HG03469 (cell line): ENCODE measurements around the gene MYO7A.

Source experiments
- ATAC-seq: cut with Tn5 transposase; IDR thresholded peaks from one replicate; pipeline ENCODE4 v1.9.1; 2021; ENCODE audit warnings: mild to moderate bottlenecking, moderate library complexity, moderate number of reproducible peaks; ENCODE audit not compliant: unreplicated experiment

The MYO7A gene

DNA sequence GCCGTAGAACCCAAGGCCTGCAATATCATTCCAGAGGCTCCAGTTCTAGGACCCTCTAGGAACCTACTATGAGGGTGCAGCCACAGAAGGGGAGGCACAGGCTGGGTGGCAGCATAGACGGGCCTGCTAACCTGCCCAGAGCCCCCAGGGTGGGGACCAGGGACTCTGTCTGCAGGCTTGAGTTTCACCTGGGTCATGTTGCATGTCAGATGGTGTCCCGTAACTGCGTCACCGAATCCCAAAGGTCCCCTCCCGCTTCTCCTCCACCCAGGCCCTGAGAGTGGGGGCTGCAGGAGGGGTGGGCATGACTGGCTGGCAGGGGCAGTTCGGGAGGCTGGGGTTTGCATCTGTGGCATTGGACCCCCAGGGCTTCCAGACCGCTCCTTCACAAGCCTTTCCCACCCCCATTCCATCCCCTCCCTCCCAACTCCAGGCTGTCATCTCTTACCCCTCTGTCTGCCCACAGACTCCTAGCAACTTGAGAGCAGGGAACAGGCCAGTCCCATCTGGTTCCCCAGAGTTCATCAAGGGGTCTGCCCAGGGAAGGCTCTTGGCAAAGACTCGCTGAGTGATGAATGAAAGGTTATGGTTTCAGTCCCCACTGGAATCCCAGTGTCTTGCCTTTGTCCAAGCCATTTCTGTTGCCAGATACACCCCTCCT is 16.3 kb downstream of the MYO7A start:
- ATAC-seq, result no peak

DNA sequence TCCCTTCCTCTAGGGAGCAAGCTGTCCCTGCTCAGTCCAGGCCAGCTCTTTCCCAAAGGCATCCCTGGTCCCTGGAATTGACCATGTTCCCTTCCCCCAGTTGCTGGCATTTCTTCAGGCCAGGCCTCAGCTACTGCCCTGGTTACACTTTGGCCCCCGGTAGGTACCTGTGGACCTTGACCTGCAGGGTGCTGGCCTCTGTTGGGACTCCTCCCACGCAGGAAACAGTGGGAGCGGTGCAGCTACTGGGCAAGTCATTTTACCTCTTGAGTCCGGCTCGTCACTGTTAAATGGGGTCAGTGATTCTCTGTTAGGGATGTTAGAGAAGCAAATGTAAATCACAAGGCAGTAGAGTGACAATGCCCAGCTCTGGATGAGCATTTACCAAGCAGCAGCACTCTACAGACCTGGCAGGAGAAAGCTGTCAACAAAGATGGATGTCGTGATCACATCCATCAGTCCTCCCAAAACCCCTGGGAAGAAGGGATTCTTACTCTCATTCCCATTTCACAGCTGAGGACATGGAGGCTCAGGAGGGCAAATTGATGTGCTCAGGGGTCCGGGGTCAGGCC is 16.9 kb downstream of the MYO7A start:
- no peak for ATAC-seq

DNA sequence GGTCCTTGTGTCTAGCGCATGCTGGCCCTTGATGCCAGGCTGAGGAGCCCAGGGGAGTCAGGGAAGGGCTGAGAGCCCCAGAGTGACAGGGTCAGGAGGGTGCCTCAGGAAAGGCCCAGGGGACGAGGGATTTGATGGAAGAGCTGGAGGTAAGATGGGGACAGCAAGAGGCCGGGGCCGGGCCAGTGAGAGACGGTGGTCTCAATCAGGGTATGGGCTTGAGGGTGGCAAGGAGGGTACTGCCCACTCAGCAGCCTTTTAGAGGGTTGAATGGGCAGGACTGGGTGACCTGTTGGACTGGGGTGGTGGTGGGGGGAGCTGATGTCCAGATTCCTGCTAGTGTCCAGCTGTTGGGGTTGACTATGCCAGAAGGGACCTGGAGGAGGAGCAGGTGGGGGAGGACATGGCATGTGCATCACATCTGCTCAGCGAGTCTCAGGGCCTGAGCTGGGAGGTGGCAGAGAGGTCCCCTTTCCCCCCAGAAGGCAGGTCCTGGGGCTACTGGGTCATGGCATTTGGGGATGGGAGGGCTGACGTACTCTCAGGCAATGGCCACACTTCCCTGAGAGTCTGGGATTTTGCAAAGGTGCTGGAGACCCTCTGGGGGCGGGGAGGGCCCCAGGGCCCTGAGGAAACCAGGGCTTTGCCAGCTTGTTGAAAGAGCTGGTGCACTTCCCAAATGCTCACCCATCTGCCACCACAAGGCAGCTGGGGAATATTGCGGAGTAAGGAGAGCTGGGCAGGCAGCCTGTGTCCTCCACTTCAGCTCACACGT is 18.4 kb downstream of the MYO7A start:
- ATAC-seq, result no peak

GRCh38 chr11:77147036-77147315 is 18.9 kb downstream of the MYO7A start:
- ATAC-seq, result no peak

DNA sequence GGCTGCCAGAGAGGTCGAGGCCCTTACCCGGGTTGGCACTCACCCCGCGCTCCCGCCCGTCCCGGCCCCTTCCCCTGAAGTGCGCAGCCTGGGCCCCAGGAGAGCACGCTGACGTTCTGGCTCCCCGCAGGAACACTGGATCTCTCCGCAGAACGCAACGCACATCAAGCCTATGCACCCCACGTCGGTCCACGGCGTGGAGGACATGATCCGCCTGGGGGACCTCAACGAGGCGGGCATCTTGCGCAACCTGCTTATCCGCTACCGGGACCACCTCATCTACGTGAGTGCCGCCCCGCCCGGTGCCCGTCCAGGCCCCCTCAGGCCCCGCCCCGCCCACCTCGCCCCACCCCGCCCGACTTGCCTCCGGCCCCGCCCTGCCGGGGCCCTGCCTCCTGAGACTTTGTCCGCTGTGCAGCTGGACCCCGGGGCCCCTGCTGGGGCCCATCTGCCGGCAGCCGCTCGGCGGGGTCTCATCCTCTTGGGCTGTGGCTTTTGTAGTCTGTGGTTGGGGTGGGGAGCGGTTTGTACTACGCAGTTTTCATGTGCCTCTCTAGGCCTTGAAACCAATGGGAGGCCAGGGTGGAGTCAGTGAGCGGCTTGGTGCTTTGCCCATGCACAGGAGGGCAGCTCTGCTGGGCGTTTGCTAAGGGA is 19.7 kb downstream of the MYO7A start:
- ATAC-seq, result no peak

DNA sequence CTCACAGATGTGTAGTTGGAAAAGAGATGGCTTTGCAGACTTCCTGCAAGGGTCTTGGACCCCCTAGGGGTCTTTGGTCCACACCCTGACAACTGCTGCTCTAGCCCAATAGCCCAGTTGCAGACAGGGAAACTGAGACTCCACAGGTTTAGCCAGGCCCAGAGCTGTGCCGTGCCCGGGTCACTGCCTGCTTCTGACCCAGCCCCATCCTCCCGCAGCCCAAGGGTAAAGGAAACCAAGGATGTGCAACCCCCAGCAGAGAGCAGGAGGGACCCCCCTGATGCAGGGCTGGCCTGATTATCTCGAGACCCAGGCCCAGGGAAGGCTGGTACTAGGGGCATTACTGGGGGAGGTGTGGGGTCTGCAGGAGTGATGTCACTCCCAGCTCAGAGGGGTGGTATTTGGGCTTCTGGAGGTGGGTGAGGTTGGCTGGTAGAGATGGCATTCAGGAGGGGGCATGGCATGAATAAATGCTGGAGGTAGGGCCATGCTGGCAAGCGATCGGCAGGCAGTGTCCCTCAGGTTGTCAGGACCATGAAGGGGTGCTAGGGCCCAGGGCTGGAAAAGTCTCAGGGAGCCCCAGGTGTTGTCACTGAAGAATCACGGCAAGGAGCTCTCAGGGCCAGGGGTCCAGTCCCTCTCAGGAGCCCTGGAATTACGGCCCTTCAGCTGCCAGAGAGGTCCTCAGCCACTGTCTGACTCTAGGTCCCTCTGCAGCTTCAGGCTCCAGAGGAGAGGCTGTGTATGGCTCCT is 21.1 kb downstream of the MYO7A start:
- ATAC-seq, result no peak

- no peak for ATAC-seq
Measured at GRCh38 chr11:77149716-77150392, 21.8 kb downstream of the MYO7A start.

- ATAC-seq, result no peak
Measured at GRCh38 chr11:77150836-77151235, 22.8 kb downstream of the MYO7A start.

DNA sequence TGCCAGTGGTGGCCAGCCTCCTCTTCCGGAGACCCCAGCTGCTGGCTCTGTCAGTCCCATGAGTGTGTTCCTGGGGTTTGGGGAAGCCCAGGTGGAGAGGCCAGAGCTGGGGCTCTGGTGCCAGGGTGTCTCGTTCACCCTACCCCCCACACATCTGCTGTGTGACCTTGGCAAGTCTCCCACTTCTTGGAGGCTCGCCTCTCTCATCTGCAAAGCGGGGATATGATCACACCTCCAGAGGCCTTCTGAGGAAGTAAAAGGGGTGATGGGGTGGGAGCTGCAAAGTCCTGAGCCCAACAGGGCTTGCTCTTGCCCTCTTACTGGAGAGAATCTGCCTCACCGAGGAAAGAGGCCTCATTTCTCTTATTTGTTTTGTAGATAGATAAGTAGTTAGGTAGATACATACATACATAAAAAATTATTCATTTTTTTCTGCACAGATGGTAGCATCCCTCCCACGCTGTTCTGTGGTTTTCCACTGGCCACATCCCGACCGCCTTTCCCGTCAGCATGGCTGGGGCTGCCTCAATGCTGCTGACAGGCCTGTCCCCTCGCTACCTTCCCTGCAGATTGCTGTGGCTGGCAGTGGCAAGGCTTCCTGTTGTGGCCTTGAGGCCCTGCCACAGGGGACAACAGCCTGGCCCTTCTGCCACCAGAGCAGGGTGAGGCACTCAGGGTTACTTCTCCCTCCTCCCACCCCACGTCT is 23.9 kb downstream of the MYO7A start:
- no peak for ATAC-seq

DNA sequence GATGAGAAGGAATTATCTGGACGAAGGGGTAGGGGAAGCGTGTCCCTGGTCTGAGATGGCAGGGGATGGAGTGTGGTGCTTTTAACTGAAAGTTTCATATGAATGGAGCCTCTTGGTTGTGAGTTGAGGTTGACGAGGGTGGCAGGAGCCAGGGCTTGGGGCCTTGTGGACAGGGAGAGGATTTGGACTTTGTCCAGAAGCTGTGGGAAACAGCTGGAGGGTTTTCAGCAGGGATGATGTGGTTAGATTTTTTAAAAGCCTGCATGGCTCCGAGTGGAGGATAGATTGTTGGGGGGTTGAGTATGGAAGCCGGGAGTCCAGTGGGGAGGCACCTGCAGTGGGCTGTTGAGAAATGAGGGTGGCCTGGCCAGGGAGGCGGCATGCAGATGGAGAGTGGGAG is 24.8 kb downstream of the MYO7A start:
- no peak for ATAC-seq

GRCh38 chr11:77153276-77154185 is 25.5 kb downstream of the MYO7A start:
- no peak for ATAC-seq

- no peak for ATAC-seq
Measured at GRCh38 chr11:77154381-77155081, 26.5 kb downstream of the MYO7A start.

- ATAC-seq, result no peak
Measured at GRCh38 chr11:77155082-77155475, 27.0 kb downstream of the MYO7A start.

GRCh38 chr11:77155556-77156130 is 27.6 kb downstream of the MYO7A start:
- no peak for ATAC-seq

DNA sequence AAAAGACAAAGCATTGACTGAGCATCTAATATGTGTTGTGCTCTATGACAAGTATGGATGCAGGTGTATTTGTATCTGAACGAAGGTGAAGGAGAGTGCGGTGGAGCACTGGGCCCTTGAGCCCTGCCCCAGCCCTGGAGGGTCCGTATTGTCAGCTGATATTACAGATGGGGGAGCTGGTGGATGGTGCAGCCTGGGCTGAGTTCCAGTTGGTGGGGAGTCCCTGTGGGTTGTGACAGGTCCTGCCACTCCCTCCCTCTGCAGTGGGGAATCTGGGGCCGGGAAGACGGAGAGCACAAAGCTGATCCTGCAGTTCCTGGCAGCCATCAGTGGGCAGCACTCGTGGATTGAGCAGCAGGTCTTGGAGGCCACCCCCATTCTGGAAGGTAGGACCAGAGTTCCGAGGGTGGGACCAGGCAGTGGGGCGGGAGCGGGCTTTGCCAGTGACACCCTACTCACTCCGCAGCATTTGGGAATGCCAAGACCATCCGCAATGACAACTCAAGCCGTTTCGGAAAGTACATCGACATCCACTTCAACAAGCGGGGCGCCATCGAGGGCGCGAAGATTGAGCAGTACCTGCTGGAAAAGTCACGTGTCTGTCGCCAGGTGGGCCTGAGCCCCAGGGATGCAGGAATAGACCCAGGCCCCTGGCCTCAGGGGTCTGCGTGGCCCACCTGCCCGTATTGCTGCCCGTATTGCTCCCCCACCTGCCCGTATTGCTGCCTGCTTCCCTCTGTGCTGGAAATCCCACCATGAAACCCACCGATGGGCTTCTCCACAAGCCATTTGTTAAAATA is 28.6 kb downstream of the MYO7A start:
- ATAC-seq, result no peak

GRCh38 chr11:77158041-77158695 is 30.1 kb downstream of the MYO7A start:
- no peak for ATAC-seq
